ENCODE measurements around the gene RPL32.

The RPL32 gene

DNA sequence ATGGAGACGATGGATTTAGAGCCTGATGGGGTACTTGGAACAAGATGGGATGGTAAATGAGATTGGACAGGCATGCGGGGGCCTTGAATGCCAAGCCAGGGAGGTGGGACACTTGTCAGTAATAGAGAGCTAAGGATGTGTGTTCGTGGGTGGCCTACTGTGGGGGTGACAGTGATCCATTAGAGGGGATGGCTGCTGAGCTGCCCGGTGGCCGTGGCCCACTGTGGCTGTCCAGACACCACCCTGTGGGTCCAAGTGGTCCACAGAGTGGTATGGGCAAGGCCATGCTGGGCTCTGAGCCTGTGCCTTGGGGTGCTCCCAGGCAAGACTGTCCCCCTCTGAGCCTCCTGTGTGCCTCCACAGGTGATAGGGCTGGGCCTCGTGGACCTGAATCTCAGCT lies 27.4 kb downstream of the RPL32 start:
- no peaks in the 10 kb centered on the region for H3K9me3 ChIP-seq (ENCODE audit: control insufficient read depth, insufficient read depth, low read length)
- H3K4me1 ChIP-seq (ENCODE audit: insufficient read depth, low read length) = peaks cover 8% of the 10 kb centered on the region
- no peaks in the 10 kb centered on the region for H3K36me3 ChIP-seq (ENCODE audit: insufficient read depth, low read length)
- no peak overlapping the region for H3K9ac ChIP-seq (ENCODE audit: low read depth, low read length)

DNA sequence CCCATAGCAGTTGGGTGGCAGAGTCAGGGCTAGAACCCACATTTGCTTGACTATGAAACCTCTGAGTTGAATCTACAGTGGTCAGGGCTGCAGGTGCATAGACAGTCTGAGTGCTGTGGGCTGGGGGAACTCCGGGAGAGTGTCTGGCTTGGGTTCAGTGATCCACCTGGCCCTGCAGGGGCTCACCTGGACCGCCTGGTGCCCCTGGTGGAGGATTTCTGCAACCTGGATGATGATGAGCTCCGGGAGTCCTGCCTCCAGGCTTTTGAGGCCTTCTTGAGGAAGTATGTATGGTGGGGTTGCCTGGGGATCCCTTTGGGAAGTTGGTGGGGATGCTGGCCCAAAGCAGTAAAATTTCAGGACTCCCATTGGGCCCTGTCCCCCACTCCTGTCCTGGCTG lies 28.6 kb downstream of the RPL32 start:
- no peaks in the 10 kb centered on the region for H3K9me3 ChIP-seq (ENCODE audit: control insufficient read depth, insufficient read depth, low read length)
- peaks cover 8% of the 10 kb centered on the region for H3K4me1 ChIP-seq (ENCODE audit: insufficient read depth, low read length)
- H3K9ac ChIP-seq (ENCODE audit: low read depth, low read length) = no peak overlapping the region
- no peaks in the 10 kb centered on the region for H3K36me3 ChIP-seq (ENCODE audit: insufficient read depth, low read length)

DNA sequence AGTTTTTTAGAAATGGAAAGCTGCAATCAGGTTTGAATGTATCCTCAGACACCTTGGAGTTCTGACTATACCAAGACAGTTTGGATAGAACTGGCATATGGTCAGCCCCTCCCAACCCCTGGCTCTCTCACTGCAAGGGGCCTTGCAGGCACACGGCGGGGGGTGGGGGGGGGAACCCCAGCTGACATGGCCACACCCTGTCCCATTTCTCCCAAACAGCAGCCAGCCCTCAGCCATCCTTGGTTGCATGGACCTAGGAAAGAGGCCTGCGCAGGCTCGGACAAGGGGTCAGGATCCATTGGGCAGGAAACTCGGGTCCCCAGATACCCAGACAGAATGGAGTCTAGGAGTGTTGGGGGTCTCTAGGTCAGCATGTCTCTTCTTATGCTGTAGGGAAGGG lies 30.4 kb downstream of the RPL32 start:
- Histone ChIP-seq H3K4me1 (ENCODE audit: insufficient read depth, low read length) (peaks cover 8% of the 10 kb centered on the region), H3K9ac (ENCODE audit: low read depth, low read length) (no peak overlapping the region), H3K36me3 (ENCODE audit: insufficient read depth, low read length) (no peaks in the 10 kb centered on the region; the same call in 1 of the 2 replicates), H3K9me3 (ENCODE audit: control insufficient read depth, insufficient read depth, low read length) (no peaks in the 10 kb centered on the region)

DNA sequence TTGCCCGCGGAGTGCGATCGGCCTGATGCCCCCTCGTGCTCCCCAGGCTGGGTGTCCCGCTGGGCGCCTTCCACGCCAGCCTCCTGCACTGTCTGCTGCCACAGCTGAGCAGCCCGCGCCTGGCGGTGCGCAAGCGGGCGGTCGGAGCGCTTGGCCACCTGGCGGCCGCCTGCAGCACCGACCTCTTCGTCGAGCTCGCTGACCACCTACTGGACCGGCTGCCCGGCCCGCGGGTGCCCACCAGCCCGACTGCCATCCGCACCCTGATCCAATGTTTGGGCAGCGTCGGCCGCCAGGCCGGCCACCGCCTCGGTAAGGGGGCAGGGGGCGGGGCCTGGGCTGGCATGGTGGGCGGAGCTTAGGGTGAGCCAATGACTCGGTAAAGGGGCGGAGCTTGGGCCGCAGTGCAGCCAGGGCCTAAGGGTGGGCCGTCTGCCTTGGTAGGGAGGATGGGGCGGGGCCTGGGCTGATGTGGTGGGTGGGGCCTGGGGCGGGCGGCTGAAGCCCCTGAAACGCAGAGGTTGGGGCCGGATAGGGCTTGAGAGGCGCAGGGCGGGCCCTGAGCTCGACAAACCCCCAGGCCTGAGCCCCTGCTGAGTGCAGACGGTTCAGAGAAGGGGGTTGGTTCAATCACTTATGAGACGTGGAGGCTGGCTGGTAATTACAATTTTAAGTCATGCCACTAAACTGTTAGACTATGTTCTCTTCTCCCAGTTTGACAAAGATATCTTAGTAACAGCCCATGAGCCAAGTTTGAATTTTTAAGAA lies 31.2 kb downstream of the RPL32 start:
- Histone ChIP-seq H3K9me3 (ENCODE audit: control insufficient read depth, insufficient read depth, low read length) (no peaks in the 10 kb centered on the region), H3K9ac (ENCODE audit: low read depth, low read length) (peak overlapping the region; percentile 60; the same call in 1 of the 2 replicates), H3K36me3 (ENCODE audit: insufficient read depth, low read length) (no peaks in the 10 kb centered on the region; the same call in 1 of the 2 replicates), H3K4me1 (ENCODE audit: insufficient read depth, low read length) (peaks cover 8% of the 10 kb centered on the region)

DNA sequence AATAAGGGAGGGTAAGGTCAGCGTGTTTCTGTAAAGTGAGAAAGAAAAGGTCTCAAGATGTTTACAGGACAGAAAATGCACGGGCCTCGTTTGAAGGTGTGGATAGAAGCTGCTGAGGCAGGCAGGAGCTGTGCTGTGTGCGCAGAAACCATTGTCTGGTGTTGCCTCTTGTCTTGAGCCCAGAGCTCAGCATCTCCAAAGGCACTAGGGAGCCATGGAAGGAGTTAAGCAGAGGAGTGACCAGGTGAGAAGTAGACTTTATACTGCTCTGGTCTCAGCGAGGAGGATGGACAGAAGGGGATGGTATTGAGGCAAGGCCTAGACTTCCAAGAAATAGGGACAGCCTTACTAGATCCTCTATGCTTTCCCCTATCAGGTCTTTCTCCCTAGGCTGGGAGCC lies 31.9 kb downstream of the RPL32 start:
- Histone ChIP-seq H3K36me3 (ENCODE audit: insufficient read depth, low read length) (no peaks in the 10 kb centered on the region; the same call in 1 of the 2 replicates), H3K9me3 (ENCODE audit: control insufficient read depth, insufficient read depth, low read length) (no peaks in the 10 kb centered on the region), H3K4me1 (ENCODE audit: insufficient read depth, low read length) (peaks cover 8% of the 10 kb centered on the region), H3K9ac (ENCODE audit: low read depth, low read length) (peak overlapping the region; percentile 60; the same call in 1 of the 2 replicates)

DNA sequence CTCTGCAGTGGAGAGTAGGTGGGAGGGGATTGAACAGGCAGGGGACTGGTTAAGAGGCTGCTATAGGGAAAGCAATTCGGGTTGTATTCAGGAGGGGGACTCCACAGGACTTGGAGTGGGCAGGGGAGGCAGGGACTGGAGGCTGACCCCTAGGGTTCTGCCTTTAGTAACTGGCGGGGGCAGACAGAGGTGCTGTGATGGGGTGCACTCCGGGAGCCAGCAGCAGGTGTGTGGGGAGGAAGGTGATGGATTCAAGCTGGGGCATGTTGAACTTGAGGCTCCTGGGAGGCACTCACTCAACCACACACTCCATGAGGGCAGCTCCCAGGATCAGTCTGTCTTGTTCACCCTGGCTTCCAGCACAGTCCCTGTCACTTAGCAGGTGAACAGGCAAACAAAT lies 32.4 kb downstream of the RPL32 start:
- Histone ChIP-seq H3K4me1 (ENCODE audit: insufficient read depth, low read length) (peaks cover 8% of the 10 kb centered on the region), H3K36me3 (ENCODE audit: insufficient read depth, low read length) (no peaks in the 10 kb centered on the region; the same call in 1 of the 2 replicates), H3K9ac (ENCODE audit: low read depth, low read length) (no peak overlapping the region), H3K9me3 (ENCODE audit: control insufficient read depth, insufficient read depth, low read length) (no peaks in the 10 kb centered on the region)

DNA sequence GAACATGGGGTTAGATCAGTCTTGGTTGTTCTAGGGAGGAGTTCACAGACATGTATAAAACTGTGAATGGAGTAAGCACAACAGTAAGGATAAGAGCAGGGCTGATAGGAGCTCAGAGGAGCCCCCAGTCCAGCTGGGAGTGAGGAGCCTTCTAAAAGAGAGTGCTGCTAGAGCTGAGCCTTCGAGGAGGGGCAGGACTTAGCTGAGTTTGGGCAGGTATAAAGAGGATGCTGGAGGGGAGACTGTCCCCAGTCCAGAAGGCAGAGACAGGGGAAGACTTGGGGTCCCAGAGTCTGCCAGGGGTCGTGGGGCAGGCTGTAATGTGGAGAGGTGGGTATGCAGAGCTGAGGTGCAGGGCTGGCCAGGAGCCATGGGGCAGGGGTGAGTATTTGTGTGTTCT lies 32.8 kb downstream of the RPL32 start:
- H3K36me3 ChIP-seq (ENCODE audit: insufficient read depth, low read length) = no peaks in the 10 kb centered on the region; the same call in 1 of the 2 replicates
- no peak overlapping the region for H3K9ac ChIP-seq (ENCODE audit: low read depth, low read length)
- H3K4me1 ChIP-seq (ENCODE audit: insufficient read depth, low read length) = peaks cover 8% of the 10 kb centered on the region
- no peaks in the 10 kb centered on the region for H3K9me3 ChIP-seq (ENCODE audit: control insufficient read depth, insufficient read depth, low read length)

DNA sequence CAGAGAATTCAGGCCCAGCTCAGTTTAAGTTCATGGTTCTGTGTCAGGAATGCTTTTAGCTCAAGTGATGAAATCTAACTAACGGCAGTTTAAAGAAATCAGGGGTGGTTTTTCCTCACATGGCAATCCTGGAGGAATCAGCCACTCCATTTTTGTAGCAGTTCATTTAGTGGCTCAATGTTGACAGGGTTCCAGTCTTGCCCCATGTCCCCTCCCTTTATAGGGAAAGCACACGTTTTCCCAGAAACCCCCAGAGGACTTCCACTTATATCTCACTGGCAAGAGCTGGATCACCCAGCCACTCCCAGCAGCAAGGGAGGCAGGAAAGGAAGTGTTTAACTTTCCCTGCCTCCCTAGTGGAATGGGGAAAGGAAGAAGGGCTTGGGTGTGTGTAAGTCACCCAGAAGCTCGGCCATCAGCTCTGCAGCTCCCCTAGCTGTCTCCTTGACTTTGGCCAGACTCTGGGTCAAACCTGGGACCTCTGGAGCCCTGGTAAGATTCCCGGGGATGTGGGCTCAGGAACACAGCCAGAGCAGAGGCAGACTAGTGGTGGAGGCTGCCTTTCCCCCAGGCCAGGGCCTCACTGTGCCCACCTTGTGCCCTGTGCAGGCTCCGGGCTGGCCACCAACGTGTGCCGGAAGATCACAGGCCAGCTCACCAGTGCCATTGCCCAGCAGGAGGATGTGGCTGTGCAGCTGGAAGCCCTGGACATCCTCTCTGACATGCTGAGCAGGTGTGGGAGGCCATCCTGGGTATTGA lies 33.6 kb downstream of the RPL32 start:
- H3K36me3 ChIP-seq (ENCODE audit: insufficient read depth, low read length) = no peaks in the 10 kb centered on the region; the same call in 1 of the 2 replicates
- H3K9ac ChIP-seq (ENCODE audit: low read depth, low read length) = no peak overlapping the region
- H3K4me1 ChIP-seq (ENCODE audit: insufficient read depth, low read length) = peaks cover 8% of the 10 kb centered on the region
- H3K9me3 ChIP-seq (ENCODE audit: control insufficient read depth, insufficient read depth, low read length) = no peaks in the 10 kb centered on the region

DNA sequence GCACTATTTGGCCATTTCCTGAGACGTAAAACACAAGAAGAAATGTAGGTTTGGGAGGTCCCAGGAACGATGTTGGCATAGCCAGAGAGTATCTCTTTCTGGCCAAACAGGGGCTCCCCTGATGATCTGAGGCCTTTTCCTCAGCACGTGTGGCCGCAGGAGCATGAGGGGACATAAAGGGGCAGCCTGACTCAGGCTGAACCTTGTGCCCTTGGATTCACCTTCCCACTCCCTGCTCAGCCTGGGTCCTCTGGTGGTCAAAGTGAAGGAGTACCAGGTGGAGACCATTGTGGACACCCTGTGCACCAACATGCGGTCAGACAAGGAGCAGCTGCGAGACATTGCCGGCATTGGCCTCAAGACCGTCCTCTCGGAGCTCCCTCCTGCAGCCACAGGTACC lies 34.3 kb downstream of the RPL32 start:
- no peak overlapping the region for H3K9ac ChIP-seq (ENCODE audit: low read depth, low read length)
- no peaks in the 10 kb centered on the region; the same call in 1 of the 2 replicates for H3K36me3 ChIP-seq (ENCODE audit: insufficient read depth, low read length)
- peaks cover 8% of the 10 kb centered on the region for H3K4me1 ChIP-seq (ENCODE audit: insufficient read depth, low read length)
- H3K9me3 ChIP-seq (ENCODE audit: control insufficient read depth, insufficient read depth, low read length) = no peaks in the 10 kb centered on the region

DNA sequence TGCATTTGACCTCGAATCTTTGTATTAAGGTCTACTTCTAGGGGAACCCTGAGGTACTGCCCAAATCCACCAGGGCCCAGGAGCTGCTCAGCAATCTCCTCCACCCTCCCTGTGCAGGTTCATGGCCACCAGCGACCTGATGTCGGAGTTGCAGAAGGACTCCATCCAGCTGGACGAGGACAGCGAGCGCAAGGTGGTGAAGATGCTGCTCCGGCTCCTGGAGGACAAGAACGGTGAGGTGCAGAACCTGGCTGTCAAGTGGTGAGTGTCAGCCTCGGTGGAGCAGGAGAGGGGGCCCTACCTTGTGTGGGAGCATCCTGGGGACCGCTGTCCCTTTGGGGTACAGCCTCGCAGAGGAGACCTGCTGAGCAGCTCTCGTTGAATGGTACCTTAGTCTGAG lies 38.0 kb downstream of the RPL32 start:
- no peaks in the 10 kb centered on the region for H3K4me1 ChIP-seq (ENCODE audit: insufficient read depth, low read length)
- no peaks in the 10 kb centered on the region; the same call in 1 of the 2 replicates for H3K36me3 ChIP-seq (ENCODE audit: insufficient read depth, low read length)
- no peak overlapping the region for H3K9ac ChIP-seq (ENCODE audit: low read depth, low read length)
- no peaks in the 10 kb centered on the region for H3K9me3 ChIP-seq (ENCODE audit: control insufficient read depth, insufficient read depth, low read length)

DNA sequence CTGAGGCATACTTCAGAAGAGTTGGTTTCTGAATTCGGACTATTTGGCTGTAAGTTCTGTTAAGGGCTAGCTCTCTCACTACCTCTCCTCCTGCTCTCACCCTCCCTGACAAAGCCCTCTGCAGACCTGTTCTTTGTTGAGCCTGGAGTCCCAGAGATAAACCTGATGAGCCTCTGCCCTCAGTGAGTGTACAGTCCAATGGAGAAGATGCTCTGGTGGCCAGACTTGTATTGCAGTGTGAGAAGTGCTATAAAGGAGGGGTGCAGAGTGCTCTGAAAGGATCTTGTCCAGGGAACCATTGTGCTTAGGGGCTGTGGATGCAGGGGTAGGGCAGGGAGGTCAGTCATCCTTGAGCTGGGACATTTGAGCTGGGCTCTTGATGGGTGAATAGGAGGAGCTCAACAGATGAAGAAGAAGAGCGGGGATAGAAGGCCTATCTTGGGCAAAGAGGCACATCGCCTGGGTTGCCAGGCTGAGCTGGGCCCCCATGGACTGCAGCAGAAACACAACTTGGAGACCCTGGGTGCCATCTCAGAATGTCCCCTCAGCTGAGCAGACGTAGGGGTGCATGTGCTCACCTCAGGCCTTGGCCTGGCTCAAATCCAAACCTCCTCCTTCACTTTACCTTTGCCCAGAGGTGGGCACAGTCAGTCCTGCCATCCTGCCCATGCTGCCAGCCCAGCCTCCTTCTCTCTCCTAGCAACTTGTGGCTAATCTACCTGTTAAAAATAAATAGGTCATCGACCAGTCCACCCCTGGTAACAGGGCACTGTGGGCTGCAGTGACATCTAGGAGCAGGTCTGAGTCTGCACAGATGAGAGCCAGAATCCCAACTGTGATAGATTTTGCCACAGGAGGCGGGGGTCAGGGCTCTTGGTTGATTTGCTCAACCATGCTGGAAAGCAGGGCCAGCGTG lies 41.6 kb downstream of the RPL32 start:
- H3K4me1 ChIP-seq (ENCODE audit: insufficient read depth, low read length) = peaks cover 3% of the 10 kb centered on the region; the same call in 1 of the 2 replicates
- no peaks in the 10 kb centered on the region for H3K9me3 ChIP-seq (ENCODE audit: control insufficient read depth, insufficient read depth, low read length)
- no peaks in the 10 kb centered on the region for H3K36me3 ChIP-seq (ENCODE audit: insufficient read depth, low read length)
- no peak overlapping the region for H3K9ac ChIP-seq (ENCODE audit: low read depth, low read length)

DNA sequence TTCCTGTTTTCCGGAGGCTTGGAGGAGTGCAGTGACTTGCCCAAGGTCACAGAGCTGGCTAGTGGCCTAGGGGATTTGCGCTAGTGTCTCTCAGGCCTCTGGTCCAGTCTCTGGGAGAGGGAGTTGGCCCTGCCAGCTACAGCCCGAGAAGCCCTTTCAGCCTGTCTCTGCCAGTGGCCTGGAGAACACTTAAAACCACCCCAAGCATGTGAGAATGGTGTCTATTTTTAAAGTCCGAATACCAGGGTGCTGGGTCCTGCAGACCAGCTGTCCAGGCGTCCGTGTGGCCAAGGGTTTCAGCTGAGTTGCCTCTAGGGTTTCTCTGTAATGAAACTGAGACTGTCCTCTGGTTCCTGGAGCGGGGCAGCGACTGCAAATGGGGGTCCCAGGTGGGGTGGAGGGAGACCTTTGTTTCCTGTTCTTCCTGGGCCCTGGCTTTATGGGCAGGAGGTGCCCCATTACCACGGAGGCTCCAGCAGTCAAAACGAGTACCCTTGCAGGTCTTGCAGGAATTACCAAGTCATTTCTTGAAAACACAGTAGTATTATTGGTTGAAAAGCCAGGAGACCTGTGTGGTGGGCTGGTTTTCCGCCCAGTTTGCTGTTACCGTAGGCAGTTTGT lies 42.7 kb downstream of the RPL32 start:
- no peaks in the 10 kb centered on the region for H3K9me3 ChIP-seq (ENCODE audit: control insufficient read depth, insufficient read depth, low read length)
- H3K36me3 ChIP-seq (ENCODE audit: insufficient read depth, low read length) = no peaks in the 10 kb centered on the region
- no peak overlapping the region for H3K9ac ChIP-seq (ENCODE audit: low read depth, low read length)
- peaks cover 3% of the 10 kb centered on the region; the same call in 1 of the 2 replicates for H3K4me1 ChIP-seq (ENCODE audit: insufficient read depth, low read length)

DNA sequence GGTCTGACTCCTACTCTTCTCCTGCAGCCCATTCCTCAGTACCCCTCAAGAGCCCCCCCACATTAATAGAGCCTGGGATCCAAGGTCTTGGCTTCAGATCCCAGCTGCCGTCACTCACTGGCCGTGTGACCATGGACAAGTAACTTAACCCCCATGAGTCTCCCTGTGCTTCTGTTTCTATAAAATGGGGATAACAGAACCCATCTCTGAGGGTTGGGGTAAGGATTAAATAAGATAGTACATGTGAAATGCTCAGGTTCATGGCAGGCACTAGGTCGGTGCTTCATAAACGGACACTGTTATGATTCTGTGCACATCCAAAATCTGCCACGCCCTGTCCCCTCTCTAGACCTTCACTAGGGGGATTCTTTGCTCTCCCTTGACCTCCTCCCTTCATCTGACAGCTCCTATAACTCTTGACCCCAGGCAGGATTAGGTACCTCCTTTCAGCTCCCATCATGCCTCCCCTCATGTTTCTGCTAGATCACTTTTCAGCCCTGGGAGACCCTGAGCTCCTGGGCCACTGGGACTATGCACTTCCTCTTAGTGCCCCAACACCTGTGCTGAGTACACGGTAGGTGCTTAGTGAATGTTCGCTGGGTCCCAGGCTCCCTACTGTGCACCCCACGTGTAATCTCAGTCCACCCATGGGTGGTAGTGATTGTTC lies 43.3 kb downstream of the RPL32 start:
- peaks cover 3% of the 10 kb centered on the region; the same call in 1 of the 2 replicates for H3K4me1 ChIP-seq (ENCODE audit: insufficient read depth, low read length)
- no peak overlapping the region for H3K9ac ChIP-seq (ENCODE audit: low read depth, low read length)
- H3K36me3 ChIP-seq (ENCODE audit: insufficient read depth, low read length) = no peaks in the 10 kb centered on the region

More for the DNA sequence above, 43.3 kb downstream of the RPL32 start:
- no peaks in the 10 kb centered on the region for H3K9me3 ChIP-seq (ENCODE audit: control insufficient read depth, insufficient read depth, low read length)
